Karpas-422 (cell line): ENCODE data around the gene SPSB2. TPM values are rescaled to one million over a fixed set of nuclear protein-coding genes. Genes with fewer than 3 reads are reported as not detected.
A peak's percentile ranks its signal among the peaks of the same experiment; 100 is the strongest.
"Not testable (repeated sequence)": the region's sequence is repeated elsewhere in the genome, so short reads cannot be mapped to it uniquely, and the experiment has no call there.

Experiments
- DNase-seq: peaks from one replicate; pipeline ENCODE4 v3.0.0-alpha.2; 2015
- H2AFZ ChIP-seq: fragments of 200-600 bp; sonication (generic); 2 replicates; pipeline ENCODE4 v1.6.1; 2014; ENCODE audit warnings: antibody characterized with exemption, low read length, mixed read lengths
- H3K27ac ChIP-seq: fragments of 200-600 bp; sonication (generic); 2 replicates; pipeline ENCODE4 v1.5.1; 2014; ENCODE audit warnings: mild to moderate bottlenecking, low read length, moderate library complexity
- H3K27me3 ChIP-seq: fragments of 200-600 bp; sonication (generic); 2 replicates; pipeline ENCODE4 v1.6.1; 2014; ENCODE audit warnings: low read length, mixed read lengths
- H3K36me3 ChIP-seq: fragments of 200-600 bp; sonication (generic); 2 replicates; pipeline ENCODE4 v1.6.1; 2014; ENCODE audit warnings: low read length, mixed read lengths; ENCODE audit not compliant: insufficient read depth
- H3K4me1 ChIP-seq: fragments of 200-600 bp; sonication (generic); 2 replicates; pipeline ENCODE4 v1.6.1; 2014; ENCODE audit warnings: mild to moderate bottlenecking, low read length, mixed read lengths
- H3K4me2 ChIP-seq: fragments of 200-600 bp; sonication (generic); 2 replicates; pipeline ENCODE4 v1.6.1; 2014; ENCODE audit warnings: low read length, low read depth, mild to moderate bottlenecking; ENCODE audit not compliant: poor library complexity, severe bottlenecking
- H3K4me3 ChIP-seq: fragments of 200-600 bp; sonication (generic); 2 replicates; pipeline ENCODE4 v1.5.1; 2014; ENCODE audit warnings: mild to moderate bottlenecking, antibody characterized with exemption, low read length, mixed read lengths
- H3K79me2 ChIP-seq: fragments of 200-600 bp; sonication (generic); 2 replicates; pipeline ENCODE4 v1.6.1; 2014; ENCODE audit warnings: mild to moderate bottlenecking, low read length, mixed read lengths
- H3K9ac ChIP-seq: fragments of 200-600 bp; sonication (generic); 2 replicates; pipeline ENCODE4 v1.6.0; 2014; ENCODE audit warnings: low read length
- H3K9me2 ChIP-seq: fragments of 200-600 bp; sonication (generic), shearing (Covaris generic); replicated peaks from 2 replicates; pipeline ENCODE4 v1.6.0; 2014; ENCODE audit warnings: mild to moderate bottlenecking, low read length, moderate library complexity; ENCODE audit not compliant: insufficient read depth
- H3K9me3 ChIP-seq: fragments of 300-700, 200-600 bp; sonication (generic); 2 replicates; pipeline ENCODE4 v1.6.1; 2014; ENCODE audit warnings: low read length, mixed read lengths
- H4K20me1 ChIP-seq: fragments of 200-600 bp; sonication (generic); 2 replicates; pipeline ENCODE4 v1.6.1; 2014; ENCODE audit warnings: mild to moderate bottlenecking, antibody characterized with exemption, low read length, low read depth; ENCODE audit not compliant: insufficient read depth
- total RNA-seq: library from RNA; depleted of rRNA; stranded (reverse); fragments of >200 nt; shearing (Covaris generic); gene quantifications from 2 replicates; pipeline ENCODE4 v1.2.3, GENCODE V29; 2014; ENCODE audit warnings: low replicate concordance

Gene SPSB2
- total RNA-seq, 1 experiment from 2014 or later, result 5.9 TPM

GRCh38 chr12:6884539-6884938, 11.4 kb upstream of the SPSB2 start:
- no peak overlapping the region for H3K4me3 ChIP-seq
- H4K20me1 ChIP-seq, result no peaks in the 10 kb centered on the region
- no peak overlapping the region for H2AFZ ChIP-seq
- no peaks in the 10 kb centered on the region for H3K4me1 ChIP-seq
- no peak overlapping the region for H3K9ac ChIP-seq
- H3K9me3 ChIP-seq, result no peaks in the 10 kb centered on the region
- H3K36me3 ChIP-seq, result peaks cover 17% of the 10 kb centered on the region; the same call in 1 of the 2 replicates
- no peak for DNase-seq
- no peak overlapping the region for H3K4me2 ChIP-seq
- H3K9me2 ChIP-seq, result no peaks in the 10 kb centered on the region
- no peak overlapping the region for H3K27ac ChIP-seq
- no peaks in the 10 kb centered on the region for H3K79me2 ChIP-seq
- H3K27me3 ChIP-seq, result no peaks in the 10 kb centered on the region

- Histone ChIP-seq H3K4me2 (no peak overlapping the region), H3K36me3 (peaks cover 17% of the 10 kb centered on the region; the same call in 1 of the 2 replicates), H3K9me3 (no peaks in the 10 kb centered on the region), H3K27me3 (no peaks in the 10 kb centered on the region), H3K79me2 (no peaks in the 10 kb centered on the region), H3K4me3 (no peak overlapping the region), H3K4me1 (no peaks in the 10 kb centered on the region), H3K9me2 (no peaks in the 10 kb centered on the region), H3K27ac (no peak overlapping the region), H3K9ac (no peak overlapping the region), H2AFZ (no peak overlapping the region), H4K20me1 (no peaks in the 10 kb centered on the region)
- no peak for DNase-seq
Observed at GRCh38 chr12:6883683-6884082, 10.6 kb upstream of the SPSB2 start.

GRCh38 chr12:6883252-6883651, 10.1 kb upstream of the SPSB2 start:
- Histone ChIP-seq H3K79me2 (no peaks in the 10 kb centered on the region), H3K36me3 (peaks cover 17% of the 10 kb centered on the region; the same call in 1 of the 2 replicates), H3K4me3 (no peak overlapping the region), H3K9ac (no peak overlapping the region), H4K20me1 (no peaks in the 10 kb centered on the region), H3K9me3 (no peaks in the 10 kb centered on the region), H3K4me1 (no peaks in the 10 kb centered on the region), H2AFZ (no peak overlapping the region), H3K4me2 (no peak overlapping the region), H3K9me2 (no peaks in the 10 kb centered on the region), H3K27ac (no peak overlapping the region), H3K27me3 (no peaks in the 10 kb centered on the region)
- DNase-seq, result no peak

- not testable (repeated sequence) for DNase-seq, H2AFZ ChIP-seq, H3K27me3 ChIP-seq, H4K20me1 ChIP-seq, H3K4me2 ChIP-seq, H3K4me3 ChIP-seq, H3K4me1 ChIP-seq, H3K9me3 ChIP-seq, H3K27ac ChIP-seq, H3K9me2 ChIP-seq, H3K9ac ChIP-seq, H3K79me2 ChIP-seq
- H3K36me3 ChIP-seq, result peaks cover 23% of the 10 kb centered on the region
Observed at GRCh38 chr12:6879824-6880223, 6.7 kb upstream of the SPSB2 start.

- not testable (repeated sequence) for H3K4me3 ChIP-seq
Observed at GRCh38 chr12:6874015-6874368, 889 bp upstream of the SPSB2 start.

GRCh38 chr12:6872073-6873048, 742 bp downstream of the SPSB2 start:
- Histone ChIP-seq H3K4me1 (peaks cover 53% of the 10 kb centered on the region), H3K9me3 (no peaks in the 10 kb centered on the region), H2AFZ (no peak overlapping the region), H3K27ac (peak overlapping the region; percentile 87), H4K20me1 (peaks cover 38% of the 10 kb centered on the region), H3K9me2 (no peaks in the 10 kb centered on the region), H3K9ac (peak overlapping the region; percentile 84), H3K27me3 (no peaks in the 10 kb centered on the region), H3K4me3 (peak overlapping the region; percentile 75), H3K36me3 (peaks cover 56% of the 10 kb centered on the region), H3K4me2 (peak overlapping the region; percentile 100), H3K79me2 (peaks cover 27% of the 10 kb centered on the region)
- DNase-seq, result peak; percentile 93

More at GRCh38 chr12:6874015-6874368, 889 bp upstream of the SPSB2 start:
- Histone ChIP-seq H3K79me2 (peaks cover 10% of the 10 kb centered on the region; the same call in 1 of the 2 replicates), H4K20me1 (peaks cover 24% of the 10 kb centered on the region), H3K36me3 (peaks cover 49% of the 10 kb centered on the region), H3K27ac (peak overlapping the region; percentile 43; the same call in 1 of the 2 replicates), H3K4me1 (peaks cover 46% of the 10 kb centered on the region), H3K4me2 (peak overlapping the region; percentile 100)
- not testable (repeated sequence) for H3K9me2 ChIP-seq, H3K9ac ChIP-seq, DNase-seq, H2AFZ ChIP-seq, H3K27me3 ChIP-seq, H3K9me3 ChIP-seq

- peak; percentile 78 for DNase-seq
- Histone ChIP-seq H3K4me1 (peaks cover 62% of the 10 kb centered on the region), H3K27me3 (no peaks in the 10 kb centered on the region), H3K9ac (peak overlapping the region; percentile 84), H3K36me3 (peaks cover 52% of the 10 kb centered on the region), H4K20me1 (peaks cover 38% of the 10 kb centered on the region), H3K79me2 (peaks cover 27% of the 10 kb centered on the region), H3K27ac (peak overlapping the region; percentile 57), H3K9me2 (no peaks in the 10 kb centered on the region), H3K9me3 (no peaks in the 10 kb centered on the region), H3K4me2 (peak overlapping the region; percentile 100), H2AFZ (no peak overlapping the region), H3K4me3 (peak overlapping the region; percentile 75)
Observed at GRCh38 chr12:6871052-6871957, 1.8 kb downstream of the SPSB2 start.

- Histone ChIP-seq H3K9ac (peak overlapping the region; percentile 100), H3K27ac (peak overlapping the region; percentile 57; the same call in 1 of the 2 replicates), H3K4me1 (peaks cover 63% of the 10 kb centered on the region), H3K79me2 (peaks cover 27% of the 10 kb centered on the region), H3K4me3 (peak overlapping the region; percentile 90; the same call in 1 of the 2 replicates), H4K20me1 (peaks cover 38% of the 10 kb centered on the region), H3K4me2 (peak overlapping the region; percentile 100), H3K36me3 (peaks cover 46% of the 10 kb centered on the region)
- DNase-seq, H3K27me3 ChIP-seq, H3K9me3 ChIP-seq, H2AFZ ChIP-seq, H3K9me2 ChIP-seq: not testable (repeated sequence)
Observed at GRCh38 chr12:6870304-6870703, 2.8 kb downstream of the SPSB2 start.
